Body of pancreas (tissue), 4 donors: Measurements from ENCODE around the gene LPAR2.

Experiments used
- CTCF ChIP-seq, 7 experiments: fragments of 450-650 bp in 4 of 7; fragments of 200-600 bp in 3 of 7; sonication (generic) in 3 of 7; IDR thresholded peaks; one replicate each; pipeline ENCODE4 v1.5.1; 2016 to 2019; ENCODE audit warnings: antibody characterized with exemption in 7 of 7
- POLR2A ChIP-seq, 3 donors: fragments of 450-650 bp; IDR thresholded peaks; one replicate each; pipeline ENCODE4 v1.6.1; 2016; ENCODE audit warnings: antibody characterized with exemption in 3 of 3, mild to moderate bottlenecking in 2 of 3

GRCh38 chr19:19578252-19578651 is 49.8 kb downstream of the LPAR2 start:
- TF ChIP-seq CTCF (IDR thresholded peaks at IDR 0.05) (no peak), POLR2A (IDR thresholded peaks at IDR 0.05) (no peak)
